Measurements from ENCODE around the gene DUSP11.

DUSP11 gene

DNA sequence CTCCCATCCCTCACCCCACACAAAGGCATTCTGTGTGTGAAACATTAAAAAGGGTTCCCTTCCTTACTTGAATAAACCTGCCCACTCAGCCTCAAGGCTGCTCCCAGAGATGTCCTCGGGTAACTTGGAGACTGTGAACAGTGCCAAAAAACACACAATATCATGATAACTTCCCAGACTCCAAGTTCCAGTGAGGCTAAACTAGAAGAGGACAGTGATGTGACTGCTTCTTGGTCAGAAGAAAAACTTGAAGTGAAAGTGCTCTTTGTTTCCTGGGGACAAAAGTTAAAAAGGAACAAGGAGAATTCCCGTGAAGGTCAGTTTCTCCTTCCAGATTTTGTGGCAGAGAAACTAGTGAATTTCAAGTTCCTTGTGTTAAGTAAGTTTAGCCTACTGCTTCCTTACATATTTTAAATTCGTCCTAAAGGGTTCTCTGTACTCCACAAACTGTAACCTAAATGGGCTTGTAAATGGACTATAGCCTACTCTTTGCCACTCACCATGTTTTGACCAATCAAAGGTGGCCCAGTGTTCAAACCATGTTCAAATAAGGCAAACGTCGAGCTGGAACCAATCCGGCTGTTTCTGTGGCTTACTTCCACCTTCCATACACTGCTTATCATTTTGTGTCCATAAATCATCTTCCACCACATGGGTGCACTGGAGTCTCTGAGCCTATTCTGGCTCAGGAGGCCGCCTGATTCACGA, 63.2 kb downstream of the DUSP11 start:
- DNase-seq, result no peak

- DNase-seq, result no peak
Measured at GRCh38 chr2:73714091-73714490, 65.8 kb downstream of the DUSP11 start.
